Neural progenitor cell (in vitro differentiated cells): Measurements from ENCODE around the gene GRID1. TPM values are rescaled to one million over a fixed set of nuclear protein-coding genes. Genes with fewer than 3 reads are reported as not detected.

ENCODE experiments used
- DNase-seq: peaks from one replicate; pipeline ENCODE4 v3.0.0-alpha.2; 2016; ENCODE audit warnings: low spot score
- H2AFZ ChIP-seq: fragments of 200-600 bp; sonication (generic); replicated peaks from 2 replicates; pipeline ENCODE4 v1.6.1; 2016; ENCODE audit warnings: antibody characterized with exemption
- H3F3A ChIP-seq: fragments of 200-600 bp; sonication (generic); 2 replicates; pipeline ENCODE4 v1.6.1; 2016; ENCODE audit warnings: antibody characterized with exemption, low read depth
- H3K27ac ChIP-seq: fragments of 200-600 bp; sonication (generic); 2 replicates; pipeline ENCODE4 v1.5.1; 2016; ENCODE audit warnings: mild to moderate bottlenecking
- H3K27me3 ChIP-seq: fragments of 200-600 bp; sonication (generic); 2 replicates; pipeline ENCODE4 v1.6.1; 2016; ENCODE audit warnings: mild to moderate bottlenecking, moderate library complexity
- H3K36me3 ChIP-seq: fragments of 200-600 bp; sonication (generic); 2 replicates; pipeline ENCODE4 v1.5.1; 2016
- H3K4me1 ChIP-seq: fragments of 200-600 bp; sonication (generic); 2 replicates; pipeline ENCODE4 v1.6.1; 2016; ENCODE audit warnings: mixed run types
- H3K4me2 ChIP-seq: fragments of 200-600 bp; sonication (generic); 2 replicates; pipeline ENCODE4 v1.6.1; 2016
- H3K4me3 ChIP-seq: fragments of 200-600 bp; sonication (generic); 2 replicates; pipeline ENCODE4 v1.5.1; 2016
- H3K79me2 ChIP-seq: fragments of 200-600 bp; sonication (generic); 2 replicates; pipeline ENCODE4 v1.6.1; 2016; ENCODE audit warnings: low read depth
- H3K9ac ChIP-seq: fragments of 200-600 bp; sonication (generic); 2 replicates; pipeline ENCODE4 v1.6.1; 2016
- H3K9me3 ChIP-seq: fragments of 200-600 bp; sonication (generic); 2 replicates; pipeline ENCODE4 v1.5.1; 2016; ENCODE audit warnings: low read depth
- H4K20me1 ChIP-seq: fragments of 200-600 bp; sonication (generic); 2 replicates; pipeline ENCODE4 v1.6.1; 2016; ENCODE audit warnings: low read depth
- H3K27ac Mint-ChIP-seq: 3 replicates; pipeline ENCODE4 v1.8.0; 2021; ENCODE audit warnings: mixed read lengths
- H3K27me3 Mint-ChIP-seq: 2 replicates; pipeline ENCODE4 v1.8.0; 2022; ENCODE audit warnings: low read depth, mild to moderate bottlenecking, inconsistent platforms, moderate library complexity, mixed read lengths; ENCODE audit not compliant: insufficient read depth
- H3K36me3 Mint-ChIP-seq: 3 replicates; pipeline ENCODE4 v1.8.0; 2021; ENCODE audit warnings: mixed read lengths
- H3K4me1 Mint-ChIP-seq: 3 replicates; pipeline ENCODE4 v1.8.0; 2021; ENCODE audit warnings: mixed read lengths
- H3K4me3 Mint-ChIP-seq: 3 replicates; pipeline ENCODE4 v1.8.0; 2021; ENCODE audit warnings: mild to moderate bottlenecking, moderate library complexity, mixed read lengths
- H3K9me3 Mint-ChIP-seq: 3 replicates; pipeline ENCODE4 v1.8.0; 2020; ENCODE audit warnings: mixed read lengths
- EZH2 ChIP-seq: fragments of 200-600 bp; sonication (generic); IDR thresholded peaks from 2 replicates; pipeline ENCODE4 v1.6.1; 2017; ENCODE audit warnings: antibody characterized with exemption, mild to moderate bottlenecking, moderate library complexity
- EZH2phosphoT487 ChIP-seq: fragments of 200-600 bp; sonication (generic); IDR thresholded peaks from 2 replicates; pipeline ENCODE4 v1.6.1; 2017; ENCODE audit warnings: antibody characterized with exemption
- total RNA-seq: library from RNA; depleted of rRNA; stranded (reverse); fragments of >200 nt; gene quantifications from 2 replicates; pipeline ENCODE4 v1.2.3, GENCODE V29; 2015; ENCODE audit warnings: low replicate concordance
- TF ChIP-seq, protein P1 (sequence below): fragments of 200-600 bp; sonication (generic); IDR thresholded peaks from 2 replicates; pipeline ENCODE4 v1.5.1; 2017; ENCODE audit warnings: antibody characterized with exemption, mild to moderate bottlenecking

GRID1 gene
- total RNA-seq, 1 donor from 2014 or later: not detected

DNA sequence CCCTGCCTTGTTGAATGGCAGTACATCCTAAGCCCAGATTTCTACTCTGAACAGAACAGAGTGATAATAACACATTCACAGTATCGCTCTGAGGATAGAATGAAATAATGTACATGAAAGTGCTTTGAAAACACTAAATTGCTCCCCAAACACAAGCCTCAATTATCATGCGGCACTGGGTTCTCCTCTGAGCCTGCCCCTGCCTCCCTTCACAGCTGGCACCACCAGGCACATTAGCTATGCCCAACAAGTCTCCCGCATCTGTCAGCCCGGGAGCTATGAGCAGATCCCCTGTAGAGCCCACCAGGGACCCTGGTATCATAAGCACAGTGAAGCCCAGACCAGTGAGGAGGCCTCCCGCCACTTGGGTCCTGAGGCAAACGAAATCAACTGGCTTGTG, 405.5 kb downstream of the GRID1 start:
- Mint-ChIP-seq H3K4me1 (no peaks in the 10 kb centered on the region), H3K36me3 (no peaks in the 10 kb centered on the region), H3K9me3 (peaks cover 13% of the 10 kb centered on the region), H3K27me3 (peaks cover 7% of the 10 kb centered on the region), H3K27ac (no peak overlapping the region), H3K4me3 (no peak overlapping the region)
- TF ChIP-seq EZH2phosphoT487 (no peak), EZH2 (no peak)
- TF ChIP-seq, protein P1, sequence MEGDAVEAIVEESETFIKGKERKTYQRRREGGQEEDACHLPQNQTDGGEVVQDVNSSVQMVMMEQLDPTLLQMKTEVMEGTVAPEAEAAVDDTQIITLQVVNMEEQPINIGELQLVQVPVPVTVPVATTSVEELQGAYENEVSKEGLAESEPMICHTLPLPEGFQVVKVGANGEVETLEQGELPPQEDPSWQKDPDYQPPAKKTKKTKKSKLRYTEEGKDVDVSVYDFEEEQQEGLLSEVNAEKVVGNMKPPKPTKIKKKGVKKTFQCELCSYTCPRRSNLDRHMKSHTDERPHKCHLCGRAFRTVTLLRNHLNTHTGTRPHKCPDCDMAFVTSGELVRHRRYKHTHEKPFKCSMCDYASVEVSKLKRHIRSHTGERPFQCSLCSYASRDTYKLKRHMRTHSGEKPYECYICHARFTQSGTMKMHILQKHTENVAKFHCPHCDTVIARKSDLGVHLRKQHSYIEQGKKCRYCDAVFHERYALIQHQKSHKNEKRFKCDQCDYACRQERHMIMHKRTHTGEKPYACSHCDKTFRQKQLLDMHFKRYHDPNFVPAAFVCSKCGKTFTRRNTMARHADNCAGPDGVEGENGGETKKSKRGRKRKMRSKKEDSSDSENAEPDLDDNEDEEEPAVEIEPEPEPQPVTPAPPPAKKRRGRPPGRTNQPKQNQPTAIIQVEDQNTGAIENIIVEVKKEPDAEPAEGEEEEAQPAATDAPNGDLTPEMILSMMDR: no peak
- no peaks in the 10 kb centered on the region for H3K27me3 ChIP-seq
- H3K27ac ChIP-seq: no peak overlapping the region
- no peak overlapping the region for H3K4me3 ChIP-seq
- H3K79me2 ChIP-seq: no peaks in the 10 kb centered on the region
- H3K9ac ChIP-seq: no peak overlapping the region
- no peaks in the 10 kb centered on the region for H4K20me1 ChIP-seq
- no peak for DNase-seq
- no peak overlapping the region for H3K4me2 ChIP-seq
- H2AFZ ChIP-seq: no peak overlapping the region
- no peaks in the 10 kb centered on the region for H3K4me1 ChIP-seq
- no peaks in the 10 kb centered on the region for H3K36me3 ChIP-seq
- H3F3A ChIP-seq: no peaks in the 10 kb centered on the region
- H3K9me3 ChIP-seq: no peaks in the 10 kb centered on the region

DNA sequence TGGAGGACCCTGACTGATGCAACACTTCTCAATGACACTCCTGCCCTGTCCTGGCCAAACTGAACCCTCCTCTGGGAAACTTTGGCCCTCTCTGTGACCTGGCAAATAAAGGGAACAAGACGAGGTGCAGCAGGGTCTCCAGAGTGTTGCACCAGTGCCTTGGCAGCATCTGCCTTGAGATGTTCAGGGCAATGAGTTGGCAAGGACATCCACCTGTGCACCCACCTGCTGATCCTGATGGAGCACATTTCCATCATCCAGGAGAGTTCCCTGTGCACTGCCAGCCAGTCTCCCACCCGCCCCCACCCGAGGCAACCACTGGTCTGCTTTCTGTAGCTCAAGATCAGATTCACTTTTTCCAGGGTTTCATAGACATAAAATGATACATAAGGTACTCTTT, 407.4 kb downstream of the GRID1 start:
- H3K79me2 ChIP-seq: no peaks in the 10 kb centered on the region
- DNase-seq: no peak
- no peaks in the 10 kb centered on the region for H3K4me1 ChIP-seq
- no peak overlapping the region for H2AFZ ChIP-seq
- H3K9ac ChIP-seq: no peak overlapping the region
- H3K4me1 Mint-ChIP-seq: peaks cover 3% of the 10 kb centered on the region
- peaks cover 7% of the 10 kb centered on the region for H3K27me3 Mint-ChIP-seq
- no peaks in the 10 kb centered on the region for H4K20me1 ChIP-seq
- H3K4me2 ChIP-seq: no peak overlapping the region
- H3F3A ChIP-seq: no peaks in the 10 kb centered on the region
- no peak overlapping the region for H3K4me3 Mint-ChIP-seq
- no peaks in the 10 kb centered on the region for H3K36me3 Mint-ChIP-seq
- H3K36me3 ChIP-seq: no peaks in the 10 kb centered on the region
- H3K9me3 Mint-ChIP-seq: peaks cover 6% of the 10 kb centered on the region
- H3K4me3 ChIP-seq: no peak overlapping the region
- TF ChIP-seq EZH2 (no peak), EZH2phosphoT487 (no peak)
- no peak overlapping the region for H3K27ac ChIP-seq
- no peak overlapping the region for H3K27ac Mint-ChIP-seq
- no peaks in the 10 kb centered on the region for H3K9me3 ChIP-seq
- H3K27me3 ChIP-seq: no peaks in the 10 kb centered on the region

DNA sequence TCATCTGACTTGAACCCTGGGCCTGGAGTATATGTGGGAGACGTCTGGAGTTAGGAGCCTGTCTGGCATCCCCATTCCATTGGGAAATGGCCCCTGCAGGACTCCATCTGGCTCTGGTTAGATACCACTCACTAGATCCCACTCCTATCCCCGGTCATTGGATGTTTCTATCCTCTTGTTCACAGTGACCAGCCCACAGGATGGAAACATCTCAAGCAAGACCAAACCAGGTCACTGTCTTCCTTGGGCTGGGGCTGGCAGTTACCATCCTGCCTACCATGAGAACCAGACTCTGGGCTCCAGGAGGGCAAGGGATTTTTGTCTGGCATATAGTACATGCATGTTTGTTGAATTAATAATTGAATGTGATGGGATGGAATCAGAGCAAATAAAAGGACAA, 415.7 kb downstream of the GRID1 start:
- no peak overlapping the region for H3K27ac ChIP-seq
- H3K4me2 ChIP-seq: no peak overlapping the region
- no peaks in the 10 kb centered on the region for H3K27me3 ChIP-seq
- no peak overlapping the region for H3K4me3 Mint-ChIP-seq
- H3K4me1 ChIP-seq: no peaks in the 10 kb centered on the region
- H3F3A ChIP-seq: no peaks in the 10 kb centered on the region
- H3K27me3 Mint-ChIP-seq: no peaks in the 10 kb centered on the region
- no peak overlapping the region for H3K4me3 ChIP-seq
- H3K36me3 ChIP-seq: no peaks in the 10 kb centered on the region
- H3K9ac ChIP-seq: no peak overlapping the region
- no peaks in the 10 kb centered on the region for H3K36me3 Mint-ChIP-seq
- DNase-seq: no peak
- H4K20me1 ChIP-seq: no peaks in the 10 kb centered on the region
- TF ChIP-seq EZH2phosphoT487 (no peak), EZH2 (no peak)
- TF ChIP-seq, protein P1: no peak
- H3K27ac Mint-ChIP-seq: no peak overlapping the region
- H3K4me1 Mint-ChIP-seq: peaks cover 3% of the 10 kb centered on the region
- no peaks in the 10 kb centered on the region for H3K9me3 ChIP-seq
- no peaks in the 10 kb centered on the region for H3K9me3 Mint-ChIP-seq
- H3K79me2 ChIP-seq: no peaks in the 10 kb centered on the region
- H2AFZ ChIP-seq: no peak overlapping the region

DNA sequence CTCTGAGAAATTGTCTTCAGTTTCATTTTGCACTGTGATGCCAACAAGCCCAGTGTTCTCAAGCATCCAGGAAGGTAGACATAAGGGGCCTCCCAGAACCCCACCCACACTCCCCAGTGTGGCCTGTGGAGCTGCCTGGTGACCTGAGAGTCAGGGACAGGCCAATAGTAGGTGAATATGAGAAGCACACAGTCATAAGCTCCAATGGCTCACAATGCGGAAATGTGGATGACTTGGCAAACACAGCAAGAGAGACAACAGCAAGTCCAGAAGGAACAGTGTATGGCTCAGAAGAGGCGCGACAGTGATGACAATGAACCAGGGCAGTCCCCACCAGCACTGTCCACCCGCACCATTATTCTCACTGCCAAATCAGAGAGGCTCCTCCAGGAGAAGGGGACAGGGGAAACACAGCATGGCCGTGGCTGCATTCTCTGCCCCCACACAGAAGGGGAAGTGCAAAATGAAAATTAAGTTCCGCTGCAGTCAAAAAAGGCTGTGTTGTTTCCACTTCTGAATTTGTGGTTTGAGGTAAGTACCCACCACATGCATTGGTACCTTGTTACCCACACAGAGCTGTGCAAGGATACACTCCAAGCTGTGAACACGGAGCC, 419.8 kb downstream of the GRID1 start:
- no peaks in the 10 kb centered on the region for H3K27me3 Mint-ChIP-seq
- Histone ChIP-seq H4K20me1 (no peaks in the 10 kb centered on the region), H3K27me3 (no peaks in the 10 kb centered on the region), H3K4me2 (no peak overlapping the region), H3K27ac (no peak overlapping the region), H3K79me2 (no peaks in the 10 kb centered on the region), H2AFZ (no peak overlapping the region), H3K36me3 (no peaks in the 10 kb centered on the region), H3K9ac (no peak overlapping the region), H3F3A (no peaks in the 10 kb centered on the region), H3K9me3 (no peaks in the 10 kb centered on the region), H3K4me3 (no peak overlapping the region), H3K4me1 (no peaks in the 10 kb centered on the region)
- H3K4me3 Mint-ChIP-seq: no peak overlapping the region
- H3K36me3 Mint-ChIP-seq: no peaks in the 10 kb centered on the region
- TF ChIP-seq, protein P1: no peak
- TF ChIP-seq EZH2 (no peak), EZH2phosphoT487 (no peak)
- no peak for DNase-seq
- H3K4me1 Mint-ChIP-seq: no peaks in the 10 kb centered on the region
- no peaks in the 10 kb centered on the region for H3K9me3 Mint-ChIP-seq
- no peak overlapping the region for H3K27ac Mint-ChIP-seq
